Smooth muscle cell of the pulmonary artery (primary cell): Measurements from ENCODE around the gene MRPL3. TPM values are rescaled to one million over a fixed set of nuclear protein-coding genes. Genes with fewer than 3 reads are reported as not detected.

Source experiments
- total RNA-seq: library from RNA; depleted of rRNA; stranded (reverse); fragments of >200 nt; gene quantifications from 2 replicates; pipeline ENCODE4 v1.2.3, GENCODE V29; 2014

MRPL3 gene
- 79.6 and 86.4 TPM in 2 replicates for total RNA-seq

DNA sequence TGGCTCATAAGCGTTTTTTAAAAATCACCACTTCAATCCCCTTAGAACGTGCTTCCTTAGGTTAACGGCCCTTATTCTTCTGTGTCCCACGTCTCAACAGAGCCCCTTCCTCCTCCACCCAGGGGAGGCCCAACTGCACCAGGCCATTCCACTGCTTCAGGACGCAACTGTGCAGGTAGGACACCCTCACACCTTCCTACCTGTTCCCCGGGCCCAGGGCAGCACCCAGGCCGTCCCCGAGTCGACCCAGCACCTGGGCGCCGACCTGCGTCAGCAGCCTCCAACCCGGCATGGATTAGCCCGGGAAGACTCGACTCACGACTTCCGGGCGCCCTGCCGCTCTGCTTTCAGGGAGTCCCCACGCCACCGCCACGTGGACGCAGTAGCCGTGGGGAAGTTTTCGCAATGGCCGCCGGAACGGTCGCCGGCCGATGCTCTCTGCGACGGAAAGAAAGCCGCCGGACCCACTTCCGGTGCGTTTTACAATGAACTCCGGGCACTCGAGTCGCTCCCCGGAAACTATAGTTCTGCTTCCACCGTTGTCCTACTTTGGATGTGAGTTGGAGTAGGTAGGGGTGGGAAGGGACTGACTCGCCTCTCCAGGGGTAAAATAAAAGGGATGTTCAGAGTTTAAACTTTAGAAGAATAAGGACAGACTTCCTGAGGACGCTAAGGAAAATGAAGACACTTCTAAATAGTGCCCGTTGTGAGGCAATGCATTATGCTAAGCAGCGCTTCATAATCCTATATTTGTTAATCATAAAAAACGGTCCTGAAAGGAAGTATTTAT is at the start of gene MRPL3:
MRPL3 (minus strand) TSS at position 442 of the 790 bp plus-strand sequence; CDS start at position 292, 150 bp downstream.

Other genes with a start within 250 kb of the MRPL3 start
- 13.4 and 14.0 TPM in 2 replicates for gene NUDT16, start 121.2 kb downstream of the MRPL3 start, total RNA-seq